Dermis microvascular lymphatic vessel endothelial cell (primary cell): ENCODE results near the gene KCNH6. TPM values are rescaled to one million over a fixed set of nuclear protein-coding genes. Genes with fewer than 3 reads are reported as not detected.

ENCODE experiments used
- total RNA-seq: library from RNA; depleted of rRNA; stranded (reverse); fragments of >200 nt; gene quantifications from 2 replicates; pipeline ENCODE4 v1.2.1, GENCODE V29; 2014

Gene KCNH6
- total RNA-seq, 1 donor from 2014 or later, result not detected

Other genes with a start within 250 kb of the KCNH6 start
- 8.3 and 12.9 TPM in 2 replicates for gene CYB561, start 77.1 kb upstream of the KCNH6 start, total RNA-seq
- 25.7 and 51.3 TPM in 2 replicates for gene ACE, start 46.3 kb upstream of the KCNH6 start, total RNA-seq
- 25.3 and 36.0 TPM in 2 replicates for gene DCAF7, start 27.1 kb downstream of the KCNH6 start, total RNA-seq
- 14.8 TPM in 2 replicates for gene TACO1, start 77.5 kb downstream of the KCNH6 start, total RNA-seq
- gene MAP3K3, start 99.1 kb downstream of the KCNH6 start, total RNA-seq, result 73.8 and 113 TPM in 2 replicates
- gene LIMD2, start 176.8 kb downstream of the KCNH6 start, total RNA-seq, result 18.0 and 51.6 TPM in 2 replicates
- gene STRADA, start 218.4 kb downstream of the KCNH6 start, total RNA-seq, result 19.6 and 34.6 TPM in 2 replicates